ENCODE data around the gene POR. TPM values are rescaled to one million over a fixed set of nuclear protein-coding genes. Genes with fewer than 3 reads are reported as not detected.

The POR gene
- 90.2 and 95.1 TPM in 2 replicates for total RNA-seq

DNA sequence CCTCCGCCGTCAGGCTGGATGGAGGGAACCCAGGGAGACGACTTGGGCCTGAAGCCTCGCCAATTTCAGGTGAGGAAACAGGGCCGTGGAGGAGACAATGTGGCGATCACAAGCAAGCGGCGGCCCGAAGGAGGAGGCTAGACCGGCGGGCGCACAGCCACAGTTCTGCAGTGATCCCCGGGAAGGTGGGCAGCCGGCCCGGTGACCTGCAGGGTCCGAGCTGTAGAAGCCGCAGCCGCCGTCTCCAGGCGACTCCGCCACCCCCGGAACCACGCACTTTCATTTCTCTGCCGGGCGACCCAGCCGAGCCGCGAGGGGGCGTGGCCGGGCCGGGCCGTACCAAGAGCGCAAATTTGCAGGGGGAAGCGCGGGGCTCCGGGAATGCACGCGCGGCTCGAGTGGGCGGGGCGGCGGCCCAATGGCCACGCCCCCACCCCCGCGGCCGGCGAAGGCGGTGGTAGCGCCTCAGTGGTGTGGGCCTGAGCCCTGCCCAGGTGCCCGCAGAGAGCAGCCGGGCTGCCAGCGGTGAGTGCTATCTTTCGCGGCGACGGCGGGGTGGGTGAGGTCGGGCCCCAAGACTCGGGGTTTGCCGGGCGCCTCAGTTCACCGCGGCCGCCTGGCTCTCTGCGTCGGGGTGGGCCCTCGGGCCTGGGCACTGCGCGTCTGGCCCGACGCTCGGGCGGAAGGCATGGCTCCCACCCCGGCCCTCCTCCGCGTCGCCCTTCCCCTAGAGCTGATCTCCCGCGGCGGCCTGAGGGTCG, at the start of gene POR:
POR (plus strand) TSS at position 501 of the 761 bp plus-strand sequence. CDS start 38,847 bp downstream, outside the sequence.

DNA sequence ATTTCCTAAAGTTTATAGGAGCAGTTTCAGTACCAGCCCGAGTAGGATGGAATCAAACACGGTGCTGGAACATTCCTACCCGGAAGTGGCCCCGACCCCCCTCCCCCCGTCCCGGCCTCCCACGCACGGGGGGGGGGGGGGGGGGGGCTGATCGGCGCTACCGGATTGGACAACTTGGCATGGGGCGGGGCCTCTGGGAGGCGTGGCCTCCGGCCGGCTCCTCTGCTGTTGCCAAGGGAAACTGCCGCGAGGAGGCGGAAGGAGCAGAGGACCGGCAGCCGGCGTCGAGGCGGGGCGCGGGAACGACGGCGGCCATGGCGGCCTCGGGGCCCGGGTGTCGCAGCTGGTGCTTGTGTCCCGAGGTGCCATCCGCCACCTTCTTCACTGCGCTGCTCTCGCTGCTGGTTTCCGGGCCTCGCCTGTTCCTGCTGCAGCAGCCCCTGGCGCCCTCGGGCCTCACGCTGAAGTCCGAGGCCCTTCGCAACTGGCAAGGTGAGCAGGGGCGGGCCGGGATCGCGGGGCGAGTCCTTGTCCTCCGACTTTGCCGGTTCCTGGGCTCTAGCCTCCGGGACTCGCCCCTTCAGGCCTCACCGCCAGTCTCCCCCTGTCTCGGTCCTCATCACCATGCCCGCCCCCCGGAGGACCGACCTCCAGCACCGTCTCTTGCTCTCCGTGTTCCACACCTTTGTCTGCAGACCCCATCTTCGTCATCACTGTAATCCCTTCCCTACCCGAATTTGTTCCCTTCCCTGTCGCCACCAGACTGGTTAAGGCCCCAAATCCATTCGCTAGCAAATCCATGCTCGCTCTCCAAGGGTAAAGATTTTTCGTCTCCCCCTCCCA, 36.0 kb upstream of the POR start, which contains the start of gene RHBDD2:
RHBDD2 (plus strand) TSS at position 266 of the 843 bp plus-strand sequence; CDS start at position 315, 49 bp downstream.

DNA sequence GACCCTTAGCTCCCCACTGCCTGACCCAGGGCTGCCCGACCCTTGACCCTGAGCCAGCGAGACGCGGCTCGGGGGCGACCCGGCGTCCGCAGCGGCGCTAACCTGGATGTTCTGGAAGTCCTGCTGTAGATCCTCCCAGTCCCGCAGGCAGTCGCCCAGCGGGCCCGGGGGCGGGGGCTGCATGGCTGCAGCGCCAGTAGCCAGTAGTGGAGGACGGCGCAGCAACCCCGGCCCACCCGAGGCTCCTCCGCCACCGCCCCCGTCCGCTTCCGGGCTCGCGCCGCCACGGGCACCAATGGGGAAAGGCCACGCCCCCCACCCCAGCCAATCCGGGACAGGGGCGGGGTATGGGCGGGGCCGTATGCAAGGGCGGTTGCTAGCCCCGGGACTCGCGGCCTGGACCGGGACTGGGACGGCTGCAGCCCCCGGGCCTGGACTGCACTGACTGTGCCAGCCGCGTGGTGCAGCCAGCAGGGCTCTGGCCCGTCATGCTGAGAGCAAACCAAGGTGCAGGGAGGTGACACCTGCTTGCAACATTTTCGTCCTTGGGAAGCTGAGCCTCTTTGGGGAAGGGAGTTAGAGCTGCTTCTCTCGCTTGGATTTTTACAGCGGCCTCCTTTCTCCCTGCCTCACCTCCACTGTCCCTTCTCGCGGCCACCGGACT, 79.6 kb downstream of the POR start, which contains the start of gene TMEM120A:
TMEM120A (minus strand) TSS at position 208 of the 664 bp plus-strand sequence; CDS start at position 183, 25 bp downstream.

Other genes with a start within 250 kb of the POR start
- gene HIP1, start 176.2 kb upstream of the POR start, total RNA-seq, result 25.5 and 27.0 TPM in 2 replicates
- not detected in 2 replicates for gene CCL26, start 142.9 kb upstream of the POR start, total RNA-seq
- gene CCL24, start 101.3 kb upstream of the POR start, total RNA-seq, result not detected in 2 replicates
- gene RHBDD2, start 36.1 kb upstream of the POR start, total RNA-seq, result 11.1 and 13.9 TPM in 2 replicates
- 52.0 and 106 TPM in 2 replicates for gene TMEM120A, start 79.4 kb downstream of the POR start, total RNA-seq
- gene STYXL1, start 132.8 kb downstream of the POR start, total RNA-seq, result 21.7 and 25.4 TPM in 2 replicates
- gene MDH2, start 133.0 kb downstream of the POR start, total RNA-seq, result 26.8 and 29.4 TPM in 2 replicates